GM23338 (cell line): Measurements from ENCODE around the gene PCNT. TPM values are rescaled to one million over a fixed set of nuclear protein-coding genes. Genes with fewer than 3 reads are reported as not detected.

Source experiments
- ATAC-seq: fragments of 200-7000 bp; cut with Tn5 transposase; 3 replicates; pipeline ENCODE4 v1.9.1; 2020
- DNase-seq: peaks from one replicate; pipeline ENCODE4 v3.0.0-alpha.2; 2015; ENCODE audit warnings: low spot score
- H2AFZ ChIP-seq: fragments of 200-600 bp; sonication (generic); 2 replicates; pipeline ENCODE4 v1.8.0; 2016; ENCODE audit warnings: antibody characterized with exemption, mild to moderate bottlenecking, moderate library complexity
- H3F3A ChIP-seq: fragments of 200-600 bp; sonication (generic); replicated peaks from 2 replicates; pipeline ENCODE4 v1.8.0; 2017; ENCODE audit warnings: antibody characterized with exemption, mixed run types, low read depth
- H3K27ac ChIP-seq: fragments of 200-600 bp; sonication (generic); 2 replicates; pipeline ENCODE4 v1.6.1; 2016; ENCODE audit warnings: low read depth
- H3K27me3 ChIP-seq: fragments of 200-600 bp; sonication (generic); 2 replicates; pipeline ENCODE4 v1.8.0; 2016; ENCODE audit warnings: mild to moderate bottlenecking, mixed run types, moderate library complexity; ENCODE audit not compliant: insufficient read depth
- H3K36me3 ChIP-seq: fragments of 200-600 bp; sonication (generic); 2 replicates; pipeline ENCODE4 v1.8.0; 2016; ENCODE audit warnings: mild to moderate bottlenecking; ENCODE audit not compliant: insufficient read depth
- H3K4me1 ChIP-seq: fragments of 200-600 bp; sonication (generic); 2 replicates; pipeline ENCODE4 v1.8.0; 2016; ENCODE audit warnings: mild to moderate bottlenecking, moderate library complexity; ENCODE audit not compliant: insufficient read depth
- H3K4me2 ChIP-seq: fragments of 200-600 bp; sonication (generic); 2 replicates; pipeline ENCODE4 v1.7.1; 2017; ENCODE audit warnings: mixed run types
- H3K4me3 ChIP-seq: fragments of 200-600 bp; sonication (generic); 2 replicates; pipeline ENCODE4 v1.6.1; 2016; ENCODE audit warnings: mixed run types
- H3K79me2 ChIP-seq: fragments of 200-600 bp; sonication (generic); replicated peaks from 2 replicates; pipeline ENCODE4 v1.8.0; 2017; ENCODE audit warnings: mild to moderate bottlenecking; ENCODE audit not compliant: insufficient read depth
- H3K9me2 ChIP-seq: fragments of 200-600 bp; sonication (generic); 2 replicates; pipeline ENCODE4 v1.8.0; 2017; ENCODE audit not compliant: insufficient read depth
- H4K20me1 ChIP-seq: fragments of 200-600 bp; sonication (generic); replicated peaks from 2 replicates; pipeline ENCODE4 v1.8.0; 2017; ENCODE audit warnings: mild to moderate bottlenecking; ENCODE audit not compliant: insufficient read depth
- H3K27ac Mint-ChIP-seq: 2 replicates; pipeline ENCODE4 v1.8.0; 2020; ENCODE audit warnings: inconsistent platforms, mild to moderate bottlenecking, moderate library complexity, mixed read lengths
- H3K27me3 Mint-ChIP-seq: 3 replicates; pipeline ENCODE4 v1.8.0; 2022; ENCODE audit warnings: low read depth, mild to moderate bottlenecking, moderate library complexity, mixed read lengths, inconsistent platforms; ENCODE audit not compliant: insufficient read depth, poor library complexity
- H3K36me3 Mint-ChIP-seq: 3 replicates; pipeline ENCODE4 v1.8.0; 2021; ENCODE audit warnings: low read depth, mild to moderate bottlenecking, inconsistent platforms, moderate library complexity, mixed read lengths
- H3K4me1 Mint-ChIP-seq: 3 replicates; pipeline ENCODE4 v1.8.0; 2020; ENCODE audit warnings: mild to moderate bottlenecking, inconsistent platforms, mixed read lengths
- H3K4me3 Mint-ChIP-seq: 3 replicates; pipeline ENCODE4 v1.8.0; 2021; ENCODE audit warnings: moderate library complexity, mild to moderate bottlenecking, inconsistent platforms, mixed read lengths
- H3K9me3 Mint-ChIP-seq: 3 replicates; pipeline ENCODE4 v1.8.0; 2020; ENCODE audit warnings: moderate library complexity, mild to moderate bottlenecking, inconsistent platforms, mixed read lengths
- CREB1 ChIP-seq: fragments of 250-450 bp; sonication (Bioruptor Pico); IDR thresholded peaks from 2 replicates; pipeline ENCODE4 v1.5.0; 2020; ENCODE audit warnings: low read depth, mild to moderate bottlenecking, moderate library complexity
- CTCF ChIP-seq, 2 experiments: fragments of 200-600 bp in 1 of 2; sonication (generic) in 1 of 2; conservative IDR thresholded peaks; 2 replicates each; pipeline versions ENCODE4 v1.5.1 to v1.6.1; 2016 to 2017; ENCODE audit warnings: antibody characterized with exemption in 2 of 2, low read depth in 2 of 2, mild to moderate bottlenecking in 2 of 2, moderate library complexity in 1 of 2
- ETS1 ChIP-seq: IDR thresholded peaks from 2 replicates; pipeline ENCODE4 v1.6.1; 2016; ENCODE audit warnings: antibody characterized with exemption
- EZH2 ChIP-seq: fragments of 200-600 bp; sonication (generic); IDR thresholded peaks from one replicate; pipeline ENCODE4 v1.8.0; 2017; ENCODE audit warnings: antibody characterized with exemption, mild to moderate bottlenecking, low read depth; ENCODE audit not compliant: unreplicated experiment
- EZH2phosphoT487 ChIP-seq: fragments of 200-600 bp; sonication (generic); IDR thresholded peaks from one replicate; pipeline ENCODE4 v1.8.1; 2018; ENCODE audit warnings: antibody characterized with exemption; ENCODE audit not compliant: unreplicated experiment
- JUNB ChIP-seq: IDR thresholded peaks from one replicate; pipeline ENCODE4 v1.6.1; 2016; ENCODE audit warnings: antibody characterized with exemption; ENCODE audit not compliant: unreplicated experiment
- NANOG ChIP-seq: IDR thresholded peaks from 2 replicates; pipeline ENCODE4 v1.6.1; 2016; ENCODE audit warnings: antibody characterized with exemption, borderline replicate concordance
- POLR2AphosphoS5 ChIP-seq: IDR thresholded peaks from 2 replicates; pipeline ENCODE4 v1.6.1; 2016; ENCODE audit warnings: antibody characterized with exemption, low read depth
- REST ChIP-seq: IDR thresholded peaks from one replicate; pipeline ENCODE4 v1.6.1; 2018; ENCODE audit warnings: antibody characterized with exemption; ENCODE audit not compliant: unreplicated experiment
- STAT1 ChIP-seq: IDR thresholded peaks from one replicate; pipeline ENCODE4 v1.6.1; 2016; ENCODE audit warnings: antibody characterized with exemption; ENCODE audit not compliant: unreplicated experiment
- ZNF114 ChIP-seq: fragments of 250-450 bp; sonication (Bioruptor Pico); IDR thresholded peaks from 2 replicates; pipeline ENCODE4 v1.5.0; 2020; ENCODE audit warnings: mild to moderate bottlenecking, moderate library complexity
- ZNF331 ChIP-seq: fragments of 250-450 bp; sonication (Bioruptor Pico); IDR thresholded peaks from 2 replicates; pipeline ENCODE4 v1.5.0; 2020; ENCODE audit warnings: low read depth, mild to moderate bottlenecking, moderate library complexity
- ZNF462 ChIP-seq: fragments of 250-450 bp; sonication (Bioruptor Pico); IDR thresholded peaks from 2 replicates; pipeline ENCODE4 v1.5.0; 2020; ENCODE audit warnings: mild to moderate bottlenecking, moderate library complexity
- polyA plus RNA-seq: library from polyadenylated mRNA; unstranded; fragments of >200 nt; fragmentation: Nextera tagmentation; extraction: Ambion mirVana; gene quantifications from 2 replicates; pipeline ENCODE4 v1.2.1, GENCODE V29; 2016
- total RNA-seq: library from RNA; depleted of rRNA; stranded (reverse); fragments of >200 nt; shearing (Covaris generic); gene quantifications from 2 replicates; pipeline ENCODE4 v1.2.3, GENCODE V29; 2014

The PCNT gene
- total and polyA plus RNA-seq, 2 experiments from 2014 or later: 39.6 to 46.1 TPM

GRCh38 chr21:46354046-46354445, 30.1 kb downstream of the PCNT start:
- DNase-seq: no peak
- peaks cover 64% of the 10 kb centered on the region for H3K36me3 Mint-ChIP-seq
- no peaks in the 10 kb centered on the region for H3K27me3 ChIP-seq
- H3K9me3 Mint-ChIP-seq: no peaks in the 10 kb centered on the region
- H3F3A ChIP-seq: no peaks in the 10 kb centered on the region
- peaks cover 12% of the 10 kb centered on the region for H3K27me3 Mint-ChIP-seq
- no peaks in the 10 kb centered on the region for H3K4me1 ChIP-seq
- ATAC-seq: no peak
- no peaks in the 10 kb centered on the region for H3K79me2 ChIP-seq
- H2AFZ ChIP-seq: no peak overlapping the region
- peaks cover 26% of the 10 kb centered on the region for H3K36me3 ChIP-seq
- no peak for TF ChIP-seq EZH2phosphoT487
- TF ChIP-seq ZNF331 (CRISPR knock-in tag): no peak
- TF ChIP-seq JUNB: no peak
- no peak for TF ChIP-seq ZNF462
- no peak for TF ChIP-seq REST
- no peak for TF ChIP-seq ETS1
- no peak for TF ChIP-seq CTCF (conservative IDR thresholded peaks at IDR 0.05; ENCODE audit: low read depth in 2 of 2)
- TF ChIP-seq NANOG: no peak
- TF ChIP-seq POLR2AphosphoS5: no peak
- TF ChIP-seq EZH2: no peak
- TF ChIP-seq ZNF114: no peak
- TF ChIP-seq CREB1: no peak
- no peak for TF ChIP-seq STAT1
- H3K27ac Mint-ChIP-seq: no peak overlapping the region
- no peak overlapping the region for H3K27ac ChIP-seq
- H3K4me3 Mint-ChIP-seq: no peak overlapping the region
- no peaks in the 10 kb centered on the region for H3K9me2 ChIP-seq
- H4K20me1 ChIP-seq: no peaks in the 10 kb centered on the region; the same call in none of the 2 replicates
- no peak overlapping the region for H3K4me2 ChIP-seq
- no peaks in the 10 kb centered on the region for H3K4me1 Mint-ChIP-seq
- no peak overlapping the region for H3K4me3 ChIP-seq
